ENCODE measurements around the gene SSTR5. TPM values are rescaled to one million over a fixed set of nuclear protein-coding genes. Genes with fewer than 3 reads are reported as not detected.

Gene SSTR5
- total RNA-seq, 1 donor from 2014 or later: not detected

GRCh38 chr16:1112506-1113184 lies 40.1 kb downstream of the SSTR5 start:
- H3K4me3 ChIP-seq (ENCODE audit: low read depth, low read length): no peak overlapping the region
- TF ChIP-seq CTCF (conservative IDR thresholded peaks at IDR 0.05; ENCODE audit: low read depth, low read length): no peak

GRCh38 chr16:1113489-1113888 lies 40.9 kb downstream of the SSTR5 start:
- no peak for DNase-seq (ENCODE audit: low read depth)
- H3K4me3 ChIP-seq (ENCODE audit: low read depth, low read length): no peak overlapping the region
- no peak for TF ChIP-seq CTCF (conservative IDR thresholded peaks at IDR 0.05; ENCODE audit: low read depth, low read length)

More at GRCh38 chr16:1112506-1113184, 40.1 kb downstream of the SSTR5 start:
- no peak for DNase-seq (ENCODE audit: low read depth)

- H3K4me3 ChIP-seq (ENCODE audit: low read depth, low read length): no peak overlapping the region
- TF ChIP-seq CTCF (conservative IDR thresholded peaks at IDR 0.05; ENCODE audit: low read depth, low read length): no peak
- no peak for DNase-seq (ENCODE audit: low read depth)
These were observed 41.5 kb downstream of the SSTR5 start for GRCh38 chr16:1113889-1114526.

GRCh38 chr16:1116693-1117077 lies 44.1 kb downstream of the SSTR5 start:
- no peak for DNase-seq (ENCODE audit: low read depth)
- TF ChIP-seq CTCF (conservative IDR thresholded peaks at IDR 0.05; ENCODE audit: low read depth, low read length): no peak
- H3K4me3 ChIP-seq (ENCODE audit: low read depth, low read length): no peak overlapping the region

GRCh38 chr16:1117176-1117900 lies 44.8 kb downstream of the SSTR5 start:
- H3K4me3 ChIP-seq (ENCODE audit: low read depth, low read length): no peak overlapping the region
- no peak for DNase-seq (ENCODE audit: low read depth)
- no peak for TF ChIP-seq CTCF (conservative IDR thresholded peaks at IDR 0.05; ENCODE audit: low read depth, low read length)

- no peak for DNase-seq (ENCODE audit: low read depth)
- TF ChIP-seq CTCF (conservative IDR thresholded peaks at IDR 0.05; ENCODE audit: low read depth, low read length): no peak
These were observed 45.4 kb downstream of the SSTR5 start for GRCh38 chr16:1117926-1118325.

More at GRCh38 chr16:1117926-1118325, 45.4 kb downstream of the SSTR5 start:
- H3K4me3 ChIP-seq (ENCODE audit: low read depth, low read length): no peak overlapping the region

Data from epithelial cell of proximal tubule (primary cell).